Measurements from ENCODE around the gene ST7. TPM values are rescaled to one million over a fixed set of nuclear protein-coding genes. Genes with fewer than 3 reads are reported as not detected.
A peak's percentile ranks its signal among the peaks of the same experiment; 100 is the strongest.

ST7 gene
- 10 to 100 TPM; 23.7 to 29.5 (median 25.5) TPM for total RNA-seq

GRCh38 chr7:116953372-116953905 lies at the start of gene ST7:
ST7 (plus strand) TSS chr7:116953501; CDS start chr7:116953541, 40 bp downstream.
- peak; percentile 82 for ATAC-seq (ENCODE audit: low FRiP score)
- no peak for TF ChIP-seq CTCF (IDR thresholded peaks at IDR 0.05)
- DNase-seq (ENCODE audit: low spot score), result no peak

- no peak for DNase-seq (ENCODE audit: low spot score)
- no peak for TF ChIP-seq CTCF (IDR thresholded peaks at IDR 0.05)
- no peak for ATAC-seq (ENCODE audit: low FRiP score)
Measured at GRCh38 chr7:116906391-116906790, 46.9 kb upstream of the ST7 start.

GRCh38 chr7:116910383-116910782 lies 42.9 kb upstream of the ST7 start:
- ATAC-seq (ENCODE audit: low FRiP score), result no peak

GRCh38 chr7:116911801-116912200 lies 41.5 kb upstream of the ST7 start:
- ATAC-seq (ENCODE audit: low FRiP score) (no peak), DNase-seq (ENCODE audit: low spot score) (no peak)
- no peak for TF ChIP-seq CTCF (IDR thresholded peaks at IDR 0.05)

More at GRCh38 chr7:116910383-116910782, 42.9 kb upstream of the ST7 start:
- no peak for DNase-seq (ENCODE audit: low spot score)
- TF ChIP-seq CTCF (IDR thresholded peaks at IDR 0.05), result no peak

GRCh38 chr7:116912269-116912909 lies 40.9 kb upstream of the ST7 start:
- no peak for TF ChIP-seq CTCF (IDR thresholded peaks at IDR 0.05)
- ATAC-seq (ENCODE audit: low FRiP score) (no peak), DNase-seq (ENCODE audit: low spot score) (no peak)

- DNase-seq (ENCODE audit: low spot score), result no peak
- TF ChIP-seq CTCF (IDR thresholded peaks at IDR 0.05), result no peak
- ATAC-seq (ENCODE audit: low FRiP score), result no peak
Measured at GRCh38 chr7:116918704-116919103, 34.6 kb upstream of the ST7 start.

GRCh38 chr7:116920359-116920758 lies 32.9 kb upstream of the ST7 start:
- TF ChIP-seq CTCF (IDR thresholded peaks at IDR 0.05), result no peak
- ATAC-seq (ENCODE audit: low FRiP score) (no peak), DNase-seq (ENCODE audit: low spot score) (no peak)

Measured in omental fat pad (tissue), 4 donors.